ENCODE measurements around the gene UBE3A. TPM values are rescaled to one million over a fixed set of nuclear protein-coding genes. Genes with fewer than 3 reads are reported as not detected.

UBE3A gene
- total and polyA plus RNA-seq, 2 donors (not counting 1 experiment from before 2014, with no cell fraction given): 13.4 to 135 TPM

DNA sequence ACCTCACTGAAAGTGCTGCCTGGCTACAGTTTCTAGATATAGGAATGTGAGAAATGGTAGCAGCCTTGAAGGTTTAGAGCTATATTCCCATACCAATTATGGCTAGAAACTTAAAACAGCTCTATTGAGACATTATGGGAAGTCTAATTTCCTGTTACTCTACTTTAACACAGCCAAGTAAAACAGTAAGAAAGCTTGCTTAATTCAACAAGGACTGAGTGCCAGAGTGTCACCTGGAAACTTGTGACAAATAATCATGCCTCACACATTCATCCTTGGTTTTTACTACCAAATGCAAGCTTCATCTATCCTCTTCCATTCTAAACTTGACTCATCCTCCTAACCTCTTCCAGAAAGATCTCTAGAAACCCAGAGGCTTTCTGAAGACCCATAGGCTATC is 41.7 kb downstream of the UBE3A start:
- Histone ChIP-seq H3K79me2 (ENCODE audit: control insufficient read depth, insufficient read depth, low read length) (peaks cover 52% of the 10 kb centered on the region), H3K4me1 (ENCODE audit: control insufficient read depth in 2 of 2, insufficient read depth in 2 of 2, low read length in 2 of 2) (peaks cover 0 to 5% of the 10 kb centered on the region in 2 donors), H3K9ac (ENCODE audit: low read length) (no peak overlapping the region), H3K9me3 (ENCODE audit: control extremely low read depth in 1 of 3, control insufficient read depth in 2 of 3, insufficient read depth in 1 of 3, low read length in 2 of 3) (peaks cover 0 to 2% (median 1%) of the 10 kb centered on the region in 3 donors), H4K20me1 (ENCODE audit: control insufficient read depth, insufficient read depth, low read length, poor library complexity, severe bottlenecking) (peaks cover 34% of the 10 kb centered on the region), H3K4me3 (ENCODE audit: control extremely low read depth in 1 of 5, extremely low read depth in 1 of 5, insufficient read depth in 1 of 5, low read depth in 2 of 5, low read length in 4 of 5) (no peak overlapping the region), H3K4me2 (replicated peaks; ENCODE audit: low read depth, low read length, poor library complexity, severe bottlenecking) (no peak overlapping the region), H3K27me3 (replicated peaks in 1 of 4; ENCODE audit: control extremely low read depth in 1 of 4, control insufficient read depth in 3 of 4, insufficient read depth in 4 of 4, low read length in 3 of 4) (no peaks in the 10 kb centered on the region), H3K27ac (ENCODE audit: low read length in 2 of 2) (no peak overlapping the region), H3K36me3 (replicated peaks in 1 of 2; ENCODE audit: control extremely low read depth in 1 of 2, control insufficient read depth in 1 of 2, extremely low read depth in 1 of 2, insufficient read depth in 2 of 2, low read length in 1 of 2) (peaks cover 9 to 11% of the 10 kb centered on the region in 2 experiments), H2AFZ (ENCODE audit: insufficient read depth, low read depth, low read length, poor library complexity, severe bottlenecking) (no peak overlapping the region)
- ATAC-seq (ENCODE audit: low read depth) (no peak), DNase-seq (no peak)
- no peak overlapping the region for H3K4me3 Mint-ChIP-seq
- intact Hi-C loops (cut with micrococcal nuclease): loop anchor here (10.0 kb wide), 1 partner anchor 52 kb away; no protein-coding TSS in a partner anchor
- ChIA-PET POLR2A (no interaction called here), CTCF (no interaction called here)
- H3K27ac Mint-ChIP-seq: no peak overlapping the region
- TF ChIP-seq, protein P1, sequence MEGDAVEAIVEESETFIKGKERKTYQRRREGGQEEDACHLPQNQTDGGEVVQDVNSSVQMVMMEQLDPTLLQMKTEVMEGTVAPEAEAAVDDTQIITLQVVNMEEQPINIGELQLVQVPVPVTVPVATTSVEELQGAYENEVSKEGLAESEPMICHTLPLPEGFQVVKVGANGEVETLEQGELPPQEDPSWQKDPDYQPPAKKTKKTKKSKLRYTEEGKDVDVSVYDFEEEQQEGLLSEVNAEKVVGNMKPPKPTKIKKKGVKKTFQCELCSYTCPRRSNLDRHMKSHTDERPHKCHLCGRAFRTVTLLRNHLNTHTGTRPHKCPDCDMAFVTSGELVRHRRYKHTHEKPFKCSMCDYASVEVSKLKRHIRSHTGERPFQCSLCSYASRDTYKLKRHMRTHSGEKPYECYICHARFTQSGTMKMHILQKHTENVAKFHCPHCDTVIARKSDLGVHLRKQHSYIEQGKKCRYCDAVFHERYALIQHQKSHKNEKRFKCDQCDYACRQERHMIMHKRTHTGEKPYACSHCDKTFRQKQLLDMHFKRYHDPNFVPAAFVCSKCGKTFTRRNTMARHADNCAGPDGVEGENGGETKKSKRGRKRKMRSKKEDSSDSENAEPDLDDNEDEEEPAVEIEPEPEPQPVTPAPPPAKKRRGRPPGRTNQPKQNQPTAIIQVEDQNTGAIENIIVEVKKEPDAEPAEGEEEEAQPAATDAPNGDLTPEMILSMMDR (IDR thresholded peaks at IDR 0.05): no peak
- TF ChIP-seq EZH2 (IDR thresholded peaks at IDR 0.05; ENCODE audit: borderline replicate concordance, insufficient read depth, low read depth, low read length, poor library complexity, severe bottlenecking): no peak
- no peaks in the 10 kb centered on the region for H3K27me3 Mint-ChIP-seq
- peaks cover 16% of the 10 kb centered on the region for H3K4me1 Mint-ChIP-seq
- H3K9me3 Mint-ChIP-seq (ENCODE audit: insufficient read depth): no peaks in the 10 kb centered on the region

DNA sequence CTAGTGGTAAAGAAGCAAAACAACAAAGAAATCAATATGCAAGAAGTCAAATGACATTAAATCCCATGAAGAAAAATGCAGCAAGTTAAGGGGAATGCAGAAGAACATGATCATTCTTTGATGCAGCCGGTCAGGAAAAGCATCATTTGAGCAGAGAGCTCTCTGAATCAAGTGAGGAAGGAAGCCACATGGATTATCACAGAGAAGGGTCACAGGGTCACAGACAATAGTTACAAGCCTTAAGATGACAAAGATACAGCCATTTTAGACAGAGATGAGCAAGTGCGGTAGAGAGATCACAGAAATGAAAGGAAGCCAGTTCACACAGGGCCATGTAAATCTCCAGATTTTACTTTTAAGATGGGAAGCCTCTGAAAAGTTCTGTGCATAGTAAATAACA is 43.9 kb downstream of the UBE3A start:
- no peak overlapping the region for H3K27ac ChIP-seq (ENCODE audit: low read length in 2 of 2)
- Mint-ChIP-seq H3K27me3 (no peaks in the 10 kb centered on the region), H3K27ac (no peak overlapping the region), H3K4me3 (no peak overlapping the region), H3K9me3 (ENCODE audit: insufficient read depth) (no peaks in the 10 kb centered on the region), H3K4me1 (peaks cover 5% of the 10 kb centered on the region)
- CTCF ChIA-PET: interaction anchor here (1.0 kb wide), 1 partner anchor 8 kb away, joined by 3 read pairs; no protein-coding TSS in a partner anchor
- no peak overlapping the region for H3K4me3 ChIP-seq (ENCODE audit: control extremely low read depth in 1 of 5, extremely low read depth in 1 of 5, insufficient read depth in 1 of 5, low read depth in 2 of 5, low read length in 4 of 5)
- H4K20me1 ChIP-seq (ENCODE audit: control insufficient read depth, insufficient read depth, low read length, poor library complexity, severe bottlenecking): peaks cover 36% of the 10 kb centered on the region
- no peak overlapping the region for H2AFZ ChIP-seq (ENCODE audit: insufficient read depth, low read depth, low read length, poor library complexity, severe bottlenecking)
- intact Hi-C loops (cut with micrococcal nuclease): loop anchor here (10.0 kb wide), 1 partner anchor 50 kb away; no protein-coding TSS in a partner anchor
- TF ChIP-seq EZH2 (IDR thresholded peaks at IDR 0.05; ENCODE audit: borderline replicate concordance, insufficient read depth, low read depth, low read length, poor library complexity, severe bottlenecking): no peak
- TF ChIP-seq, protein P1 (IDR thresholded peaks at IDR 0.05): no peak
- H3K79me2 ChIP-seq (ENCODE audit: control insufficient read depth, insufficient read depth, low read length): peaks cover 57% of the 10 kb centered on the region
- no peaks in the 10 kb centered on the region for H3K9me3 ChIP-seq (ENCODE audit: control extremely low read depth in 1 of 3, control insufficient read depth in 2 of 3, insufficient read depth in 1 of 3, low read length in 2 of 3)
- POLR2A ChIA-PET: no interaction called here
- no peaks in the 10 kb centered on the region for H3K27me3 ChIP-seq (replicated peaks in 1 of 4; ENCODE audit: control extremely low read depth in 1 of 4, control insufficient read depth in 3 of 4, insufficient read depth in 4 of 4, low read length in 3 of 4)
- ATAC-seq (ENCODE audit: low read depth) (no peak), DNase-seq (no peak)
- peaks cover 11 to 12% of the 10 kb centered on the region in 2 experiments for H3K36me3 ChIP-seq (replicated peaks in 1 of 2; ENCODE audit: control extremely low read depth in 1 of 2, control insufficient read depth in 1 of 2, extremely low read depth in 1 of 2, insufficient read depth in 2 of 2, low read length in 1 of 2)
- no peaks in the 10 kb centered on the region for H3K4me1 ChIP-seq (ENCODE audit: control insufficient read depth in 2 of 2, insufficient read depth in 2 of 2, low read length in 2 of 2)
- H3K9ac ChIP-seq (ENCODE audit: low read length): no peak overlapping the region
- 100% methylated on average over 1 of the region's 2 CpGs for WGBS (ENCODE audit: insufficient coverage)
- H3K4me2 ChIP-seq (replicated peaks; ENCODE audit: low read depth, low read length, poor library complexity, severe bottlenecking): no peak overlapping the region
